Measurements from ENCODE around the gene AK8. TPM values are rescaled to one million over a fixed set of nuclear protein-coding genes. Genes with fewer than 3 reads are reported as not detected.

The AK8 gene
- polyA plus RNA-seq, 1 of the 3 experiments (the other 2 are of a cell fraction), result 0.77 TPM

DNA sequence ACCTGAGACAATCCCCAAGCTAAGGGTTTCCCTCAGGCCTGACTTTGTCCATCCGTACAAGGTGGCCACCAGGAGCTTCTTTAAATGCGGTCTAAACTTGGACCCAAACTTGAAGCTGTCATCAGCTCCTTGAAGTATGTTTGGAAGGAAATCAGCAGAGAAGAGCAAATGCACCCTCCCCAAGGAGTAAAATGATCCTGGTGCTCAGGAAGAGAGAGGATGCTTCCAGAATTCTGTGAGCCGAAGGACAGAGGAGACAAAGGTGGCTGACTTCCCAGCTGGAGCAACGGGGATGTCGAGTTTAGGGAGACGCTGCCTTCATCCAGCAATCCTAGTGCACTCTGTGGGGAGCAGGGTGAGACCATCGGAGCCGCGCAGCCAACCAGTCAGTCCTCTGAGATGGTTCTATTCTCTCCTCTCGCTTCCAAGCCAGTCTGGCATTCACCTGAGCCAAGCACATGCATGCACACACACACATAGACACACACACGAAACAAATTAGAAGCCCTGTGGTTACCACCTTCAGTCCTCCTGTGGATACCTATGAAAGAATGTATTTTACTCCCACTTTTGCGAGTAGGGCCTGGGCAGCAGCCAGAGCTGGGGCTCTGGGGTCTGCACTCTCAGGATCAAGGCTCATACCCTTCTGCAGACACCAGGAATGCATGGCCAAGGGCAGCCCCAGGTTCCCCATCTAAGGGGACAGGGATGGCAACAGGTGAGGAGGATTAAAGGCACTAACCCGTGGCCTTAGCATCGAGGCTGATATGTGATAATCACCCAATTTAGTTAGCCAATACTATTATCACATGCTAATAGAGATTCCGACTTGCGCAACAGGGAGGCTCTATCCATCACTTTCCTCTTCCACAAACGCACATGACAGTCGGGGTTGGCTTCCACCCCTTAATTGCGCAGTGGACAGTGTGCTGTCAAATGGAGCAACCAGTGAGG is 132.1 kb downstream of the AK8 start (continued):
- TF ChIP-seq IRF3 (IDR thresholded peaks at IDR 0.05; ENCODE audit: low read depth, low read length) (no peak), POLR2AphosphoS5 (IDR thresholded peaks at IDR 0.05; ENCODE audit: low read depth, low read length) (no peak), SIN3A (IDR thresholded peaks at IDR 0.05; ENCODE audit: borderline replicate concordance, low read depth, low read length) (no peak), EZH2phosphoT487 (IDR thresholded peaks at IDR 0.05; ENCODE audit: borderline replicate concordance, low read depth) (no peak), NRF1 (IDR thresholded peaks at IDR 0.05; ENCODE audit: low read depth, low read length) (no peak), RAD21 (IDR thresholded peaks at IDR 0.05; ENCODE audit: low read length) (no peak), FOXM1 (IDR thresholded peaks at IDR 0.05; ENCODE audit: low read depth) (no peak), YY1 (IDR thresholded peaks at IDR 0.05; ENCODE audit: low read depth) (no peak), EP300 (IDR thresholded peaks at IDR 0.05; ENCODE audit: borderline replicate concordance in 1 of 2, low read depth in 1 of 2, low read length in 1 of 2) (no peak), MEF2A (IDR thresholded peaks at IDR 0.05; ENCODE audit: borderline replicate concordance, low read depth) (no peak), FOXJ3 (CRISPR knock-in tag; IDR thresholded peaks at IDR 0.05) (no peak), CHD2 (IDR thresholded peaks at IDR 0.05; ENCODE audit: low read length, partially characterized antibody) (no peak), NFIC (IDR thresholded peaks at IDR 0.05; ENCODE audit: borderline replicate concordance) (no peak), ELF1 (IDR thresholded peaks at IDR 0.05) (no peak)

DNA sequence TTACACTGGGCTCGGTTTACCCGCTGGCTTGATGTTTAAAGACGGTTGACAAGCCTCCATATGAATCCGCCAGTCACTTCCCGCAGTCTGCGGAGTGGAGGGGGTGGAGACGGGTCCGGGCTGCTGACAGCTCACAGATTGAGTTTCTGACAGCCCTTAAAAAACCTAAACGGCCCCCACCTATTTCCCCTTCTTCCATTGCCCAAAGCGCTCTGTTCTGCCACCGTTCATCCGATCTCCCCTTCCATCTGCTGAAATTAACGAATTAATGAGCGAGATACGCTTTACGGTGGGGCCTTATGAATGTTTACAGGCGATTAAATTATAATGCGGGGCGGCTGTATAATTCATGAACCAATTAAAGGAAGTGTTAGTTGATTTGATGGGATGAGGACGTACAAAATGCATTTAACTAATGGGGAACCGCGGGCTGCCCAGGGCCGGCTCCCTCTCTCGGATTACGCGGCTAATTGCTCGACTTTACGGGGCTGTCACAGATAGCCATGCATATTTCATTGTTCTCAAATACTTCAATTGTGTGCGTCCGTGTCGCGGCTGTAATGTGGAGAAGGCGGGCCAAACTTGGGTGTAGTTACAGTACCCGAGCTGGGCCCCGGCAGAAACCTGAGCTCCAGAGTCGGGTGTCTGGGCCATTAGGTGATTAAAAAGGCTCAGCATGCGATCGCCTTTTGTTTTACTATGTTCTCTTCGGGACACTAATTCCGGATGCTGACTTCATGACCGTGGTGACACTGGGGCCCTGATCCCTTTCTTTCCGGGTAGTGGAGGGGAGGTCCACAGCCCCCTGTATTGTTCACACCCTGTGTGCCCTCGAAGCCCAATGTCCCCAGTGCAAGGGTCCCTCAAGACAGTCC is 133.0 kb downstream of the AK8 start:
- no peaks in the 10 kb centered on the region; the same call in 1 of the 2 replicates for H3K27me3 ChIP-seq (ENCODE audit: insufficient read depth)
- ChIA-PET CTCF (no interaction called here), POLR2A (no interaction called here)
- no peaks in the 10 kb centered on the region for H3K79me2 ChIP-seq (ENCODE audit: insufficient read depth)
- H3K9me2 ChIP-seq, result no peaks in the 10 kb centered on the region
- no peaks in the 10 kb centered on the region for H3K9me3 ChIP-seq
- no peak overlapping the region for H3K27ac ChIP-seq (ENCODE audit: low read depth in 2 of 2, low read length in 1 of 2)
- H3K36me3 ChIP-seq (replicated peaks in 1 of 2; ENCODE audit: control insufficient read depth in 1 of 2, insufficient read depth in 2 of 2, low read length in 1 of 2), result no peaks in the 10 kb centered on the region
- H3F3A ChIP-seq (replicated peaks; ENCODE audit: insufficient read depth), result no peaks in the 10 kb centered on the region
- TF ChIP-seq TEAD4 (IDR thresholded peaks at IDR 0.05; ENCODE audit: borderline replicate concordance, insufficient read depth) (no peak), RFX5 (IDR thresholded peaks at IDR 0.05; ENCODE audit: low read length) (no peak), MXI1 (IDR thresholded peaks at IDR 0.05; ENCODE audit: low read depth, low read length) (no peak), RCOR1 (IDR thresholded peaks at IDR 0.05; ENCODE audit: low read length) (no peak), POLR2AphosphoS5 (IDR thresholded peaks at IDR 0.05; ENCODE audit: low read depth, low read length) (no peak), FOSL2 (IDR thresholded peaks at IDR 0.05; ENCODE audit: borderline replicate concordance, low read depth) (no peak), EP300 (IDR thresholded peaks at IDR 0.05; ENCODE audit: borderline replicate concordance in 1 of 2, low read depth in 1 of 2, low read length in 1 of 2) (no peak), EZH2phosphoT487 (IDR thresholded peaks at IDR 0.05; ENCODE audit: borderline replicate concordance, low read depth) (no peak), FOXM1 (IDR thresholded peaks at IDR 0.05; ENCODE audit: low read depth) (no peak), FOXJ3 (CRISPR knock-in tag; IDR thresholded peaks at IDR 0.05) (no peak)
- TF ChIP-seq, protein P1, sequence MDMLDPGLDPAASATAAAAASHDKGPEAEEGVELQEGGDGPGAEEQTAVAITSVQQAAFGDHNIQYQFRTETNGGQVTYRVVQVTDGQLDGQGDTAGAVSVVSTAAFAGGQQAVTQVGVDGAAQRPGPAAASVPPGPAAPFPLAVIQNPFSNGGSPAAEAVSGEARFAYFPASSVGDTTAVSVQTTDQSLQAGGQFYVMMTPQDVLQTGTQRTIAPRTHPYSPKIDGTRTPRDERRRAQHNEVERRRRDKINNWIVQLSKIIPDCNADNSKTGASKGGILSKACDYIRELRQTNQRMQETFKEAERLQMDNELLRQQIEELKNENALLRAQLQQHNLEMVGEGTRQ (IDR thresholded peaks at IDR 0.05; ENCODE audit: borderline replicate concordance, low read depth, low read length), result no peak
- TF ChIP-seq, protein P2, sequence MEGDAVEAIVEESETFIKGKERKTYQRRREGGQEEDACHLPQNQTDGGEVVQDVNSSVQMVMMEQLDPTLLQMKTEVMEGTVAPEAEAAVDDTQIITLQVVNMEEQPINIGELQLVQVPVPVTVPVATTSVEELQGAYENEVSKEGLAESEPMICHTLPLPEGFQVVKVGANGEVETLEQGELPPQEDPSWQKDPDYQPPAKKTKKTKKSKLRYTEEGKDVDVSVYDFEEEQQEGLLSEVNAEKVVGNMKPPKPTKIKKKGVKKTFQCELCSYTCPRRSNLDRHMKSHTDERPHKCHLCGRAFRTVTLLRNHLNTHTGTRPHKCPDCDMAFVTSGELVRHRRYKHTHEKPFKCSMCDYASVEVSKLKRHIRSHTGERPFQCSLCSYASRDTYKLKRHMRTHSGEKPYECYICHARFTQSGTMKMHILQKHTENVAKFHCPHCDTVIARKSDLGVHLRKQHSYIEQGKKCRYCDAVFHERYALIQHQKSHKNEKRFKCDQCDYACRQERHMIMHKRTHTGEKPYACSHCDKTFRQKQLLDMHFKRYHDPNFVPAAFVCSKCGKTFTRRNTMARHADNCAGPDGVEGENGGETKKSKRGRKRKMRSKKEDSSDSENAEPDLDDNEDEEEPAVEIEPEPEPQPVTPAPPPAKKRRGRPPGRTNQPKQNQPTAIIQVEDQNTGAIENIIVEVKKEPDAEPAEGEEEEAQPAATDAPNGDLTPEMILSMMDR (IDR thresholded peaks at IDR 0.05), result no peak
- peak; percentile 7 for DNase-seq
- no peak overlapping the region for H3K9ac ChIP-seq
- no peak overlapping the region for H2AFZ ChIP-seq (ENCODE audit: low read depth)
- peaks cover 0 to 7% of the 10 kb centered on the region in 2 experiments; a peak in 1 of 4 replicates for H3K4me1 ChIP-seq (ENCODE audit: control insufficient read depth in 1 of 2, insufficient read depth in 2 of 2, low read depth in 1 of 2, low read length in 1 of 2)
- H3K4me2 ChIP-seq, result no peak overlapping the region
- no peak overlapping the region for H3K4me3 ChIP-seq (ENCODE audit: low read depth in 2 of 2, low read length in 1 of 2)
- H4K20me1 ChIP-seq (ENCODE audit: insufficient read depth), result no peaks in the 10 kb centered on the region
- WGBS (ENCODE audit: low lambda C conversion rate), result 77% methylated on average over 42 of the region's 43 CpGs
